Upper lobe of left lung (tissue), 4 donors: ENCODE results near the gene NAT9.

Experiments
- EP300 ChIP-seq, 4 donors: sonication (generic); formaldehyde crosslinking; IDR thresholded peaks; one replicate each; pipeline ENCODE4 v1.5.1; 2017; ENCODE audit warnings: antibody characterized with exemption in 4 of 4, control low read depth in 2 of 4
- POLR2A ChIP-seq, 4 donors: fragments of 450-650 bp; IDR thresholded peaks; one replicate each; pipeline ENCODE4 v1.5.1; 2016 to 2017; ENCODE audit warnings: antibody characterized with exemption in 4 of 4, mild to moderate bottlenecking in 2 of 4
- POLR2AphosphoS5 ChIP-seq, 2 donors: sonication (generic); formaldehyde crosslinking; IDR thresholded peaks; one replicate each; pipeline ENCODE4 v1.5.1; 2017; ENCODE audit warnings: antibody characterized with exemption in 2 of 2
- TF ChIP-seq, protein P1 (sequence below), 6 experiments: fragments of 450-650 bp in 4 of 6; fragments of 200-600 bp in 2 of 6; sonication (generic) in 2 of 6; IDR thresholded peaks; one replicate each; pipeline ENCODE4 v1.5.1; 2016 to 2019; ENCODE audit warnings: antibody characterized with exemption in 6 of 6

DNA sequence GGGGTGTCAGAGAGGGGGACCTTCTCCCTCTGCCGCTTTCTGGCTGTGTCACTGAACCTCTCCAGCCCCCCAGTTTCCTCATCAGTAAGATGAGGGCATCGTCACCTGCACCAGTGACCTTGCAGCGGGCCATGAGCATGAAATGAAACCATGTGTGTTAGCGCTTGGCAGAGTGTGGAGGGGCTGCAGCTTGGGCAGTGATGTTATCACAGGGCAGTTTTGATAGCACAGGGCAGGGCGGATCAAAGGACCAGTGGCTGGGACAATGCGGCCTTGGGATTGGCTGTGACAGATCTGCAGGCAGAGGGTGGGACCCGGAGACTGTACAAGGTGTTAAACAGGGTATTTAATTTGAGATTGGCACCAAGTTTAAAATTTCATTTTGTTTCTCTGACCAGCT, 38.9 kb upstream of the NAT9 start:
- TF ChIP-seq, protein P1, sequence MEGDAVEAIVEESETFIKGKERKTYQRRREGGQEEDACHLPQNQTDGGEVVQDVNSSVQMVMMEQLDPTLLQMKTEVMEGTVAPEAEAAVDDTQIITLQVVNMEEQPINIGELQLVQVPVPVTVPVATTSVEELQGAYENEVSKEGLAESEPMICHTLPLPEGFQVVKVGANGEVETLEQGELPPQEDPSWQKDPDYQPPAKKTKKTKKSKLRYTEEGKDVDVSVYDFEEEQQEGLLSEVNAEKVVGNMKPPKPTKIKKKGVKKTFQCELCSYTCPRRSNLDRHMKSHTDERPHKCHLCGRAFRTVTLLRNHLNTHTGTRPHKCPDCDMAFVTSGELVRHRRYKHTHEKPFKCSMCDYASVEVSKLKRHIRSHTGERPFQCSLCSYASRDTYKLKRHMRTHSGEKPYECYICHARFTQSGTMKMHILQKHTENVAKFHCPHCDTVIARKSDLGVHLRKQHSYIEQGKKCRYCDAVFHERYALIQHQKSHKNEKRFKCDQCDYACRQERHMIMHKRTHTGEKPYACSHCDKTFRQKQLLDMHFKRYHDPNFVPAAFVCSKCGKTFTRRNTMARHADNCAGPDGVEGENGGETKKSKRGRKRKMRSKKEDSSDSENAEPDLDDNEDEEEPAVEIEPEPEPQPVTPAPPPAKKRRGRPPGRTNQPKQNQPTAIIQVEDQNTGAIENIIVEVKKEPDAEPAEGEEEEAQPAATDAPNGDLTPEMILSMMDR (IDR thresholded peaks at IDR 0.05): no peak
- no peak for TF ChIP-seq POLR2A (IDR thresholded peaks at IDR 0.05)
- no peak for TF ChIP-seq POLR2AphosphoS5 (IDR thresholded peaks at IDR 0.05)
- TF ChIP-seq EP300 (IDR thresholded peaks at IDR 0.05): no peak
